ENCODE measurements around the gene SI. TPM values are rescaled to one million over a fixed set of nuclear protein-coding genes. Genes with fewer than 3 reads are reported as not detected.
"Not testable (repeated sequence)": the region's sequence is repeated elsewhere in the genome, so short reads cannot be mapped to it uniquely, and the experiment has no call there.

Gene SI
- total RNA-seq, 1 donor from 2014 or later = not detected

DNA sequence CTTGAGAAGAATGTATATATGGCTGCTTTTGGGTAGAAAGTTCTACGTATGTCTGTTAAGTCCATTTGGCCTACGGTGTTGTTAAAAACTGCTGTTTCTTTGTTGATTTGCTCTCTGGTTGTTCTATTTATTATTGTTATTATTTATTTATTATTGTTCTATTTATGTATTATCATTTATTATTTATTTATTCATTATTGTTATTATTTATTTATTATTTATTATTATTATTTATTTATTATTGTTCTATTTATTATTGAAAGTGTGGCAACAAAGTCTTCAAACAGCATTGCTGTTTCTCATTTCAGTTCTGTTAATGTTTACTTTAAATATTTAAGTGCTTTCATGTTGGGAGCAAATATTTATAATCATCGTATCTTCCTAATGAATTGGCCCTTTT is 66.7 kb downstream of the SI start:
- peaks cover 17% of the 10 kb centered on the region for H3K27me3 Mint-ChIP-seq (ENCODE audit: unreplicated experiment)
- TF ChIP-seq CTCF (IDR thresholded peaks at IDR 0.05) = no peak
- no peaks in the 10 kb centered on the region for H3K36me3 Mint-ChIP-seq (ENCODE audit: unreplicated experiment)
- H3K4me3 Mint-ChIP-seq (ENCODE audit: unreplicated experiment) = no peak overlapping the region
- no peak for DNase-seq (ENCODE audit: extremely low spot score, unreplicated experiment)
- no peaks in the 10 kb centered on the region for H3K4me1 Mint-ChIP-seq (ENCODE audit: unreplicated experiment)
- no peak overlapping the region for H3K27ac Mint-ChIP-seq (ENCODE audit: unreplicated experiment)
- H3K9me3 Mint-ChIP-seq (ENCODE audit: unreplicated experiment) = no peaks in the 10 kb centered on the region

DNA sequence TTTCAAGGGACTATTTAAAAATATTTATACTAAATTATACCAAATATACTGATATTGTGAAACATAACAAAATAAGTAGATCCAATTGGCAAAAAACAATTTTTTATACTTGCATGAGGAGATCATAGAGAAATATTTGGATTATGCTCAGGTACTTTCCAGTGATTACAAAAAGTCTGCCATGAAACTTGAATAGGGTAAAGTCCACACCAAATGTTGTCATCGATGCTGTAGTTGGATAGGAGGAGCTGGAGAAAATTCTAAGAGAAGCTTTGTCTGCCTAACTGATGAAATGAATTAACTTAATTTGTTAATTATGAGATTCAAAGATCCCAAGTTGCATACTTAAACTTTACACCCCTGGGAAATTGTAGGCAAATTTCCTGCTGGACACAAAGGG is 93.3 kb downstream of the SI start:
- Mint-ChIP-seq H3K9me3 (ENCODE audit: unreplicated experiment) (no peaks in the 10 kb centered on the region), H3K4me1 (ENCODE audit: unreplicated experiment) (no peaks in the 10 kb centered on the region), H3K4me3 (ENCODE audit: unreplicated experiment) (no peak overlapping the region), H3K27ac (ENCODE audit: unreplicated experiment) (no peak overlapping the region), H3K27me3 (ENCODE audit: unreplicated experiment) (peaks cover 5% of the 10 kb centered on the region), H3K36me3 (ENCODE audit: unreplicated experiment) (no peaks in the 10 kb centered on the region)
- no peak for DNase-seq (ENCODE audit: extremely low spot score, unreplicated experiment)
- no peak for TF ChIP-seq CTCF (IDR thresholded peaks at IDR 0.05)

DNA sequence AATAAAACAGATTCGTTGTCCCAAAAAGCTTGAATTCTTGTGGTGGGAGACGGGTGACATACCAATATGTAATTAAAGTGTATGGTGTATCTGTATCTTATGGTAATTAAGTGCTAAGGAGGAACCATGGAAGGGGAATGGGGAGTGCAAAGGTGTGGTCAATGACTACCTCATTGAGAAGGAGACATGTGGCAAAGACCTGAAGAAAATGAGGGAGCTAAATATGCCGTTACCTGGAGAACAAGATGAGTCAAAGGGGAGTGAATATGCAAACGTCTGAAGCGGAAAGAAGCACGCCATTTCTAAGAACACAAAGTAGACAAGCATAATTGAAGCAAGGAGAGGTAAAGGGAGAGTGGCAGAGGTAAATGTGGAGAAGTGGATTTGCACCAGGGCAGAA is 115.7 kb downstream of the SI start:
- Mint-ChIP-seq H3K27me3 (ENCODE audit: unreplicated experiment) (peaks cover 24% of the 10 kb centered on the region), H3K9me3 (ENCODE audit: unreplicated experiment) (no peaks in the 10 kb centered on the region), H3K4me1 (ENCODE audit: unreplicated experiment) (no peaks in the 10 kb centered on the region), H3K36me3 (ENCODE audit: unreplicated experiment) (no peaks in the 10 kb centered on the region), H3K4me3 (ENCODE audit: unreplicated experiment) (no peak overlapping the region), H3K27ac (ENCODE audit: unreplicated experiment) (no peak overlapping the region)
- TF ChIP-seq CTCF (IDR thresholded peaks at IDR 0.05) = no peak
- DNase-seq (ENCODE audit: extremely low spot score, unreplicated experiment) = no peak

- H3K36me3 Mint-ChIP-seq (ENCODE audit: unreplicated experiment) = no peaks in the 10 kb centered on the region
- H3K4me3 Mint-ChIP-seq (ENCODE audit: unreplicated experiment) = no peak overlapping the region
- H3K9me3 Mint-ChIP-seq (ENCODE audit: unreplicated experiment) = peaks cover 8% of the 10 kb centered on the region
- no peak for TF ChIP-seq CTCF (IDR thresholded peaks at IDR 0.05)
- peaks cover 11% of the 10 kb centered on the region for H3K27me3 Mint-ChIP-seq (ENCODE audit: unreplicated experiment)
- no peaks in the 10 kb centered on the region for H3K4me1 Mint-ChIP-seq (ENCODE audit: unreplicated experiment)
- H3K27ac Mint-ChIP-seq (ENCODE audit: unreplicated experiment) = no peak overlapping the region
- no peak for DNase-seq (ENCODE audit: extremely low spot score, unreplicated experiment)
Measured at GRCh38 chr3:164952966-164953365, 125.3 kb downstream of the SI start.

GRCh38 chr3:164951403-164951802 is 126.9 kb downstream of the SI start:
- DNase-seq (ENCODE audit: extremely low spot score, unreplicated experiment); H3K36me3 Mint-ChIP-seq (ENCODE audit: unreplicated experiment); H3K4me1 Mint-ChIP-seq (ENCODE audit: unreplicated experiment); H3K27ac Mint-ChIP-seq (ENCODE audit: unreplicated experiment); H3K9me3 Mint-ChIP-seq (ENCODE audit: unreplicated experiment); H3K4me3 Mint-ChIP-seq (ENCODE audit: unreplicated experiment); H3K27me3 Mint-ChIP-seq (ENCODE audit: unreplicated experiment): not testable (repeated sequence)

DNA sequence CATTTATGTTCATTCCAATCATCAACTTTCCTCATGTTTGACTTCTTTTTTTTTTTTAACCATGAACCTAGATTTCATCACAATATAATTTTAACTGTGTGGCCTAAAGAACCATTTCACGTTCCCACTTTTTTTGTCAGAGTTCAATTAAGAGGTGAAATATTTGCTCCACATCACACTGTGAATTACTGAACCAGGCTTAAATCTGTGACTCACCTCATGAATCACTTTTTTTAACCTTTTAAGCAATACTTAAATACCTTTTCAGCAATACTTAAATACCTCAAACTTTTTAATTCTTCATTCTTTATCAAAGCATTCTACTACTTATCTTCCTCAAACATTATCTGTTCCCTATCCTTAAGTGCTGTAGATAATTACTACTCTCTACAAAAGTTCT is 137.6 kb downstream of the SI start:
- H3K4me1 Mint-ChIP-seq (ENCODE audit: unreplicated experiment) = peaks cover 2% of the 10 kb centered on the region
- H3K9me3 Mint-ChIP-seq (ENCODE audit: unreplicated experiment) = peaks cover 9% of the 10 kb centered on the region
- no peak for TF ChIP-seq CTCF (IDR thresholded peaks at IDR 0.05)
- H3K27me3 Mint-ChIP-seq (ENCODE audit: unreplicated experiment) = no peaks in the 10 kb centered on the region
- H3K36me3 Mint-ChIP-seq (ENCODE audit: unreplicated experiment) = no peaks in the 10 kb centered on the region
- H3K27ac Mint-ChIP-seq (ENCODE audit: unreplicated experiment) = no peak overlapping the region
- no peak for DNase-seq (ENCODE audit: extremely low spot score, unreplicated experiment)
- no peak overlapping the region for H3K4me3 Mint-ChIP-seq (ENCODE audit: unreplicated experiment)
